AG04449 (cell line): ENCODE results near the gene RYR1.

Experiments used
- CTCF ChIA-PET: fragments of 350-600 bp; formaldehyde crosslinking; extraction: SDS; loops from one replicate; lab custom pipeline; 2021; ENCODE audit warnings: antibody characterized with exemption; lab: Yijun Ruan, JAX
- POLR2A ChIA-PET: fragments of 400-600, 350-600 bp; formaldehyde crosslinking; extraction: SDS; loops from one replicate; lab custom pipeline; 2020; ENCODE audit warnings: antibody characterized with exemption, inconsistent platforms; lab: Yijun Ruan, JAX
- DNase-seq: peaks from one replicate; pipeline ENCODE4 v3.0.0-alpha.2; 2010; ENCODE audit warnings: low read depth, low spot score
- H3K4me3 ChIP-seq: 2 replicates; pipeline ENCODE4 v1.5.1; 2011; ENCODE audit warnings: low read depth, mild to moderate bottlenecking, control low read depth, low read length
- CTCF ChIP-seq: IDR thresholded peaks from one replicate; pipeline ENCODE4 v1.5.1; 2011; ENCODE audit warnings: mild to moderate bottlenecking, moderate library complexity, low read length, control low read depth, inconsistent platforms; ENCODE audit not compliant: insufficient read depth; ENCODE audit errors: missing control alignments

Gene RYR1

GRCh38 chr19:38617764-38618589, 184.5 kb downstream of the RYR1 start, which contains the start of gene MAP4K1:
Gene MAP4K1, minus strand, starts transcription at chr19:38617953. Its CDS starts 58 bp downstream, at chr19:38617895.
- ChIA-PET POLR2A (interaction anchor here (0.6 to 2.0 kb wide), 4 partner anchors 10 to 206 kb away, joined by 3 to 6 read pairs (median 4); no protein-coding TSS in a partner anchor), CTCF (interaction anchor here (1.0 to 5.7 kb wide), 8 partner anchors 11 to 312 kb away, joined by 3 to 100 read pairs (median 4); partner anchors contain the start of genes CATSPERG, FAM98C, MRPS12 and SARS2)
- no peak for TF ChIP-seq CTCF
- peak within 1 kb of the TSS; percentile 67 for H3K4me3 ChIP-seq
- no peak for DNase-seq

GRCh38 chr19:38618590-38619360, 185.3 kb downstream of the RYR1 start, which contains the start of gene EIF3K:
Gene EIF3K, plus strand, starts transcription at chr19:38619188. Its CDS starts 81 bp downstream, at chr19:38619269.
- H3K4me3 ChIP-seq = peak within 1 kb of the TSS; percentile 86
- ChIA-PET POLR2A (interaction anchor here (0.6 to 2.0 kb wide), 8 partner anchors 10 to 216 kb away, joined by 3 to 6 read pairs (median 4); partner anchors contain the start of genes ACTN4 and FAM98C), CTCF (interaction anchor here (0.6 to 5.7 kb wide), 8 partner anchors 10 to 312 kb away, joined by 3 to 100 read pairs (median 3); partner anchors contain the start of genes CATSPERG, FAM98C, MRPS12 and SARS2)
- no peak for TF ChIP-seq CTCF
- DNase-seq = peak; percentile 91

DNA sequence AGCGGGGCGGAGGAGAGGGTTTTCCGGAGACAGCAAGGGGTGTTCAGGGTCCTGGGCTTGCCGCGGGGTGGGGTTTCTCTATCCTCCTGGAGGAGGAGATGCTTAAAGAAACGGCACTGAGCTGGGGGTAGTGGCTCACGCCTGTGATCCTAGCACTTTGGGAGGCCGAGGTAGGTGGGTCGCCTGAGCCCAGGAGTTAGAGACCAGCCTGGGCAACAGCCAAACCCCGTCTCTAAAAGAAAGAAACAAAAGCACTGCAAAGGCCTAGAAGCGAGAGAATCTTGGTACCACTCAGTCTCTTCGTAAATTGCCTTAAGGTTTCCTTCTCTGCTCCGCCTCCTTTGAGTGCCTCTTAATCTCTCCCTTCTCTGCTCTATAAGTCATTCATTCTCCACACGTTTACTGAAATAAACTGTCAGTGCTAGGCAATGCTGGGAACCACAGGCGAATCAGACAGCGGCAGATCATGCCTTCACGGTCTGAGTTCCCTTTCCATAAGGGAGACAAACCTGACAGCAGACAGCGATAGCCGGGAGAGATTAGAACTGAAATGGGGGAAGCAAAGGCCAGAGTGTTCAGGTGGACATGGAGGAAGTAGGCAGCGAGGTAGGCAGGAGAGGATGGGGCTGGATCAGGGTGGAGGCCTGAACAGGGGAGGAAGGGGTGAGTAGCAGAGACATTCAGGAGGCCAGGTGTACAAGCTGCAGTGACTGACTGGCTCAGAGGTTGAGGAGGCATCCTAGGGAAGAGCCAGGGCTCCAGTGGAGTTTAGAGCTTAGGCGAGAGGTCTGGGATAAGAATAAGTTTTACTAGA, 186.1 kb downstream of the RYR1 start:
- H3K4me3 ChIP-seq = peak overlapping the region; percentile 86
- no peak for TF ChIP-seq CTCF
- no peak for DNase-seq
- ChIA-PET POLR2A (interaction anchor here (0.6 to 2.0 kb wide), 7 partner anchors 10 to 216 kb away, joined by 3 to 6 read pairs (median 3); partner anchors contain the start of genes ACTN4 and FAM98C), CTCF (interaction anchor here (0.6 to 5.7 kb wide), 6 partner anchors 9 to 311 kb away, joined by 3 to 100 read pairs (median 8); partner anchors contain the start of genes FAM98C, MRPS12 and SARS2)

- ChIA-PET POLR2A (no interaction called here), CTCF (interaction anchor here (4.9 kb wide), 1 partner anchor 11 kb away, joined by 43 read pairs; no protein-coding TSS in a partner anchor)
- TF ChIP-seq CTCF = no peak
- no peak overlapping the region for H3K4me3 ChIP-seq
- no peak for DNase-seq
These were observed 191.3 kb downstream of the RYR1 start for GRCh38 chr19:38624822-38625221.

DNA sequence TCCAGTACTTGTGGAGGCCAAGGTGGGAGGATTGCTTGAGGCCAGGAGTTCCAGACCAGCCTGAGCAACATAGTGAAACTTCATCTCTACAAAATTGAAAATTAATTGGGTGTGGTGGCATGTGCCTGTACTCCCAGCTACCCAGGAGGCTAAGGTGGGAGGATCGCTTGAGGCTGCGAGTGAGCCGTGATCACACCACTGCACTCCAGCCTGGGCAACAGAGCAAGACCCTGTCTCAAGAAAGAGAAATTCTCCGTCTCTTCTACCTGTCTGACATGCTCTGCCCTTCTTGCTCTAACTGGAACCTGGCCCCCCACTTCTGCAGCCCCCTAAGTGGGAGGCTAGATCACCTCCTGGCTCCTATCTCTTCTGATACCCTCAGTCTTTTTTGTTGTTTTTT, 192.9 kb downstream of the RYR1 start:
- CTCF ChIA-PET = interaction anchor here (1.2 to 4.9 kb wide), 2 partner anchors 10 to 104 kb away, joined by 3 to 43 read pairs; no protein-coding TSS in a partner anchor
- TF ChIP-seq CTCF = no peak
- POLR2A ChIA-PET = interaction anchor here (0.6 kb wide), 1 partner anchor 248 kb away, joined by 3 read pairs; no protein-coding TSS in a partner anchor
- no peak overlapping the region for H3K4me3 ChIP-seq
- no peak for DNase-seq
